Measurements from ENCODE around the gene KDM2A.

DNA sequence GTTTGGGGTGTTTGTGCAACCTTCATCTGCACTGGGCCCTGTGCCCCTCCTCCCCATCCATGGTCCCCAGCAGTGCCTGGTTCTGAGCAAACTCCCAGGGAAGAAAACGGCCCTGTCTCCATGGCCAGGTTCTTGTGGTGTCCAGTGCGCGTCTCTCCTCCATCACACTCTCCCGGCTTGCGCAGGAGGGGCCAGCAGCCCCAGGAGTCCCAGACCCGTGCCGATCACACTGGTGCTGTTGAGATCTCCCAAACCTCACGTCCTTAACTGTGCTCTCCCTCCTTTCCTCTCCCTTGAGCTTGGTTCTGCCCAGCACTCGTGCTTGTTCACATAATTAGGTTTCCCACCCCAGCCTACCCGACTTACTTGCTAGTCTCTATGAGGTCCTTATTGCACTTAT lies 136.3 kb downstream of the KDM2A start:
- TF ChIP-seq, protein P1, sequence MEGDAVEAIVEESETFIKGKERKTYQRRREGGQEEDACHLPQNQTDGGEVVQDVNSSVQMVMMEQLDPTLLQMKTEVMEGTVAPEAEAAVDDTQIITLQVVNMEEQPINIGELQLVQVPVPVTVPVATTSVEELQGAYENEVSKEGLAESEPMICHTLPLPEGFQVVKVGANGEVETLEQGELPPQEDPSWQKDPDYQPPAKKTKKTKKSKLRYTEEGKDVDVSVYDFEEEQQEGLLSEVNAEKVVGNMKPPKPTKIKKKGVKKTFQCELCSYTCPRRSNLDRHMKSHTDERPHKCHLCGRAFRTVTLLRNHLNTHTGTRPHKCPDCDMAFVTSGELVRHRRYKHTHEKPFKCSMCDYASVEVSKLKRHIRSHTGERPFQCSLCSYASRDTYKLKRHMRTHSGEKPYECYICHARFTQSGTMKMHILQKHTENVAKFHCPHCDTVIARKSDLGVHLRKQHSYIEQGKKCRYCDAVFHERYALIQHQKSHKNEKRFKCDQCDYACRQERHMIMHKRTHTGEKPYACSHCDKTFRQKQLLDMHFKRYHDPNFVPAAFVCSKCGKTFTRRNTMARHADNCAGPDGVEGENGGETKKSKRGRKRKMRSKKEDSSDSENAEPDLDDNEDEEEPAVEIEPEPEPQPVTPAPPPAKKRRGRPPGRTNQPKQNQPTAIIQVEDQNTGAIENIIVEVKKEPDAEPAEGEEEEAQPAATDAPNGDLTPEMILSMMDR (IDR thresholded peaks at IDR 0.05), result no peak
- TF ChIP-seq POLR2A (IDR thresholded peaks at IDR 0.05), result no peak
